Mucosa of gallbladder (tissue), 1 donor: ENCODE data around the gene FXR1. TPM values are rescaled to one million over a fixed set of nuclear protein-coding genes. Genes with fewer than 3 reads are reported as not detected.

Experiments
- DNase-seq: peaks from one replicate; pipeline ENCODE4 v3.0.0-alpha.2; 2020; ENCODE audit warnings: low spot score
- total RNA-seq: library from RNA; stranded (reverse); gene quantifications from one replicate; pipeline ENCODE4 v1.2.1, GENCODE V29; 2021
- donor health status: DM: no; HTN: no; CAD: no.

The FXR1 gene
- total RNA-seq, 1 donor from 2014 or later: 117 TPM

- no peak for DNase-seq
Measured at GRCh38 chr3:181007262-181007661, 94.8 kb downstream of the FXR1 start.

- no peak for DNase-seq
Measured at GRCh38 chr3:181008796-181009195, 96.3 kb downstream of the FXR1 start.

GRCh38 chr3:181009225-181009624, 96.8 kb downstream of the FXR1 start:
- no peak for DNase-seq

GRCh38 chr3:181017690-181018089, 105.2 kb downstream of the FXR1 start:
- no peak for DNase-seq

- no peak for DNase-seq
Measured at GRCh38 chr3:181025204-181025603, 112.7 kb downstream of the FXR1 start.

GRCh38 chr3:181030948-181031347, 118.5 kb downstream of the FXR1 start:
- no peak for DNase-seq

Other genes with a start within 250 kb of the FXR1 start
- gene CCDC39, start 233.2 kb upstream of the FXR1 start, total RNA-seq: not detected
- 43.0 TPM for gene DNAJC19, start 77.1 kb downstream of the FXR1 start, total RNA-seq